NCI-H1417 (cell line): ENCODE data around the gene ABHD10.
A peak's percentile ranks its signal among the peaks of the same experiment; 100 is the strongest.

Source experiments
- DNase-seq, 3 experiments: peaks; one replicate each; lab custom pipeline; 2025; lab: John Stamatoyannopoulos, UW

Gene ABHD10

GRCh38 chr3:111978583-111979433 is at the start of gene ABHD10:
ABHD10 (plus strand) TSS chr3:111979026; CDS start chr3:111979062, 36 bp downstream.
- DNase-seq: peak; percentile 99 to 100 (median 99)

- DNase-seq: peak in 1 of 3 experiments; percentile 12
Measured at GRCh38 chr3:111929484-111929883, 49.3 kb upstream of the ABHD10 start.

- DNase-seq: no peak
Measured at GRCh38 chr3:111932946-111933345, 45.9 kb upstream of the ABHD10 start.

- DNase-seq: no peak
Measured at GRCh38 chr3:111936191-111936841, 42.5 kb upstream of the ABHD10 start.

- no peak for DNase-seq
Measured at GRCh38 chr3:111936967-111937366, 41.9 kb upstream of the ABHD10 start.

- no peak for DNase-seq
Measured at GRCh38 chr3:111937871-111938270, 41.0 kb upstream of the ABHD10 start.

- DNase-seq: no peak
Measured at GRCh38 chr3:111939873-111940272, 39.0 kb upstream of the ABHD10 start.

- DNase-seq: no peak
Measured at GRCh38 chr3:111943533-111943932, 35.3 kb upstream of the ABHD10 start.

GRCh38 chr3:111944372-111944771 is 34.5 kb upstream of the ABHD10 start:
- DNase-seq: no peak

- DNase-seq: no peak
Measured at GRCh38 chr3:111947231-111947630, 31.6 kb upstream of the ABHD10 start.

GRCh38 chr3:111948786-111949185 is 30.0 kb upstream of the ABHD10 start:
- no peak for DNase-seq

- no peak for DNase-seq
Measured at GRCh38 chr3:111949712-111950111, 29.1 kb upstream of the ABHD10 start.

GRCh38 chr3:111951032-111951431 is 27.8 kb upstream of the ABHD10 start:
- DNase-seq: no peak

GRCh38 chr3:111952086-111952485 is 26.7 kb upstream of the ABHD10 start:
- DNase-seq: no peak

GRCh38 chr3:111952866-111953450 is 25.9 kb upstream of the ABHD10 start:
- DNase-seq: no peak

- DNase-seq: no peak
Measured at GRCh38 chr3:111954228-111954990, 24.4 kb upstream of the ABHD10 start.

- DNase-seq: no peak
Measured at GRCh38 chr3:111955876-111956275, 22.9 kb upstream of the ABHD10 start.

- no peak for DNase-seq
Measured at GRCh38 chr3:111956449-111956848, 22.4 kb upstream of the ABHD10 start.

GRCh38 chr3:111956995-111957734 is 21.7 kb upstream of the ABHD10 start:
- DNase-seq: peak in 2 of 3 experiments; percentile 36 to 77

GRCh38 chr3:111961461-111962164 is 17.2 kb upstream of the ABHD10 start:
- DNase-seq: peak in 1 of 3 experiments; percentile 3

GRCh38 chr3:111963424-111963823 is 15.4 kb upstream of the ABHD10 start:
- no peak for DNase-seq
